GM21367 (cell line): ENCODE results near the gene CYB561D1.
"Not testable (repeated sequence)": the region's sequence is repeated elsewhere in the genome, so short reads cannot be mapped to it uniquely, and the experiment has no call there.

Experiments used
- ATAC-seq: cut with Tn5 transposase; IDR thresholded peaks from one replicate; pipeline ENCODE4 v1.9.1; 2021; ENCODE audit not compliant: unreplicated experiment

The CYB561D1 gene

DNA sequence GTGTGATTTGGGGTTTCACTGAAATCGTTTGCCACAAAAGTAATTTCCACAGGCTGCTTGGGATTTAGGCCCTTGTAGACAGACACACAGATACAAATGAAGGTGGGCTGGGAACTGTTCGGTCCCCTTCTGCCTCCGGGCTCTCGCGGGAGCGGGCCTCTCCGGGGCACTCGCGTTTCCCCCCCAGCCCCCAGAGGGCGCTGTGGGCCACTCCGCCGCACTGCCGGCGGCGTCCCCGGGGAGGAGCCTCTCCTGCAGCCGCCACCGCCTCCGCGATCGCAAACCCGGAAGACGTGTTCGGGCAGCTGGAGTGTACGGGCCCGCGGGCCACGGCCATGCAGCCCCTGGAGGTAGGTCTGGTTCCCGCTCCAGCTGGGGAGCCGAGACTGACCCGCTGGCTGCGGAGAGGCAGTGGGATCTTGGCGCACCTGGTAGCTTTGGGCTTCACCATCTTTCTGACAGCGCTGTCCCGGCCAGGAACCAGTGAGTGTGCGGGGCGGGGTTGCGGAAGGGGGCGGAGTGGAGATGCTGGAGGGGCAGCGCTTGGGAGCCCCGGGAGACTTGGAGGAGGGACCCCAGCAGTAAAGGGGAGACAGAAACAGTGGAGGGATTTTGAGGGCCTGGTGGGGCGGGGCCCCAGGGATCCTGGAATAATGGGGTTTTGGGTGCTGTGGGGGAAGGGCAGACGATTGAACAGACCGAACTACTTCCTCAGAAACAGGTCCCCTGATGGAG, at the start of gene CYB561D1:
Gene CYB561D1 (plus strand): TSS at position 290 of the 735 bp plus-strand sequence. CDS start 46 bp downstream, at position 336.
- ATAC-seq = peak; percentile 72

- no peak for ATAC-seq
Observed at GRCh38 chr1:109444346-109444745, 49.5 kb upstream of the CYB561D1 start.

- ATAC-seq = not testable (repeated sequence)
Observed at GRCh38 chr1:109445949-109446695, 47.8 kb upstream of the CYB561D1 start.

DNA sequence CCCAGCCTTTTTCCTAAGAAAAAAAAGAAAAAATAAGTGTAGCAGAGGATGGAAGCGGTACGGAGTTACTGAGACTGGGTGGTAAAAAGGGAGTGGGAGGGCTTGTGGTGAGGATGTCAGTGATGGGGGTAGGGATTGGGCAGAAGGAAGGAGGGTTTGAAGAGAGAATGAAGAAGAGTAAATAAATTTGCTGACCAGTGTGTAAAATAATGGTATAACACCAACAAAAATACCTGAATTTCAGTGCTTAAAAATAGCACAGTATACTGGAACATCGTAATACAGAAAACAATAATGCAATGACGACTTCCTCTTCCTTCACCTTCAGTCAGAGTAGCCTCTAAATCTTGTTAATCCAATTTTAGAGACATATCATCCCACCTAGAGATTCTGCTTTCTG, 46.4 kb upstream of the CYB561D1 start:
- no peak for ATAC-seq

DNA sequence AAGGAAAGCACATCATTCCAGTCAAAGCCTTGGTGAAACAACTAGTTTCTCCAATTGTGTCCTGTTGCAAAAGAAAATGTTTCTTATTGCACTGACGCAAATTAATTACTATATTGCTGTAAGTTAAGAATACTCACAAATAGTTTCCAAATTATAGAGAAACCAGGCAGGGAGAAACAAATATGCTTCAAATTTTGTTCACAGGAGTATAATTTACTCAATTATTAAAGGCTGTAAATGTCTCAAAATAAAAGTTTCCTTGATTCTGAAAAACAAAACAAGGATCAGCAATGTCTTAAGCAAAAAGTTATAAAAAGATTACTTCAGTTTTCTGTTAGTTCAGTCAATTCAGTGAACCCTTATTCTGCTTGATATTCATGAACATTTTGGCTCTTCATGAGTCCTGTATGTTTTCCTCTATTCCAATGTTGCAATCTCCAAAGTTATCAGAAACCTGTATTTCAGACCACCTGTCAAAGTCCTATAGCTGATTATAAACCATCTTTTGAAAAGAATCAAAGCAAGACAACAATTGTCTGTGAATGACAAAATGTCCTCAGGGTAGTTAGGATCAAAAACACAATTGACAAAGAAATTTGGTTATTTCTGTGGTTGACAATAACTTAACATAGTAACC, 39.3 kb upstream of the CYB561D1 start:
- ATAC-seq = no peak

- no peak for ATAC-seq
Observed at GRCh38 chr1:109457819-109458218, 36.1 kb upstream of the CYB561D1 start.

- no peak for ATAC-seq
Observed at GRCh38 chr1:109466125-109466451, 27.8 kb upstream of the CYB561D1 start.

DNA sequence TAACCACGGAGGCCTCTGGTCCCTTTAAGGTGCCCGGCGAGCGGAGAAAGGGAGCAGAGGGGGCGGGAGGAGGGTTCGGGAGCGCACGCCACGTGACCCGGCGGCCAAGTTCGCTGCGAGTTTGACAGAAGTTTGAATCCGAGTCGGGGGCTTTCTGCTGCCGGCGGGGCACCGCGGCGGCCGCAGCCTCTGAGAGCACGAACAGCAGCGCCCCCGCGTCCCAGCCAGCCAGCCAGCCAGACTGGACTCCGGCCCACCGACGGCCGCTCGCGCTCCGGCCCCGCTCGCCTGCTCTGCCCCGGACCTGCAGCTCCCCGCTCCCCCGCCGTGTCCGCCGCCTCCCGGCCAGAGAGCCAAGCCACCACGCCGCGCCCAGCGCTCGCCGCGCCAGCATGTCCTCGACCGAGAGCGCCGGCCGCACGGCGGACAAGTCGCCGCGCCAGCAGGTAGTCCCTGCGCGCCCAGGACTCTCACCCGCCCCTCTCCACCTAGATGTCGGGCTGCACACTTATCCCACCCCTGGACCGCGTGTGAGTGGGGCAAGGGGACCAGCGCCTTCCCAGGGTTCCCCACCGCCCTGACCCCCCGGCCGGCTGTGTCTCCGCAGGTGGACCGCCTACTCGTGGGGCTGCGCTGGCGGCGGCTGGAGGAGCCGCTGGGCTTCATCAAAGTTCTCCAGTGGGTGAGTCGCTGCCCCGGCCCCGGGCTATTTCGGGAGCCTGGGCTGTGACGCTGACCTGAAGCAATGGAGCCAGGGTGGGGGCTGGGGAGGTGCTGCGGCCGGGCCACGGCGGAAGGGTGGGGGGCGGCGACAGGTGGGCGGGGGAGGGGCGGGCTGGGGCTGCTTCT, 27.2 kb upstream of the CYB561D1 start, which contains the start of gene SYPL2:
Gene SYPL2 (plus strand): TSS at position 95 of the 849 bp plus-strand sequence. CDS start 298 bp downstream, at position 393.
- no peak for ATAC-seq

DNA sequence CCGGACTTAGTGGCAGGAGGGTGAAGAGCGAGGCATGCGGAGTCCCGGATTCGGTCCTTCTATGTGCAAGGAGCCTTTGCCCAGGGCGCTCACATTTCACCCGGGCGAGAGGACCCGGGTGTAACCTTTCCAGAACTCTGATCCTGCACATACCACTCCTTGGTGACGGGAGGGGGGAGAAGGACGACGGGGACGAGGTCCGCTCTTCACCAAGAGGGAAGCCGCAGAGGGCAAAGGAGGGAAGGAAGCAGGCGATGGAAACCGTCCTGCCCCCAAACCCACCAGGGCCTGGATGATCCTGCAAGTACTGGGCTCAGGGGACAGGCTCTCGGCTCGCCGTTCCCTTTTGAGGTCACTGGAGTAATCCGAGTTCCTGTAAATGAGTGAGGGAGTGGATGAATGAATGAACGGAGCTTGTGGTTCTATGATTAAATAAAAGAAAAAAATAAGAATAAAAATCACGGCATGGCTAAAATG, 26.6 kb upstream of the CYB561D1 start:
- no peak for ATAC-seq

GRCh38 chr1:109468061-109468460, 25.8 kb upstream of the CYB561D1 start:
- no peak for ATAC-seq

GRCh38 chr1:109468903-109469302, 25.0 kb upstream of the CYB561D1 start:
- ATAC-seq = no peak

GRCh38 chr1:109470245-109470644, 23.6 kb upstream of the CYB561D1 start:
- no peak for ATAC-seq

GRCh38 chr1:109472779-109473178, 21.1 kb upstream of the CYB561D1 start:
- ATAC-seq = no peak

- not testable (repeated sequence) for ATAC-seq
Observed at GRCh38 chr1:109473284-109474057, 20.4 kb upstream of the CYB561D1 start.

- ATAC-seq = no peak
Observed at GRCh38 chr1:109474697-109475096, 19.2 kb upstream of the CYB561D1 start.

GRCh38 chr1:109475261-109475660, 18.6 kb upstream of the CYB561D1 start:
- ATAC-seq = no peak

- ATAC-seq = no peak
Observed at GRCh38 chr1:109476825-109477224, 17.1 kb upstream of the CYB561D1 start.

DNA sequence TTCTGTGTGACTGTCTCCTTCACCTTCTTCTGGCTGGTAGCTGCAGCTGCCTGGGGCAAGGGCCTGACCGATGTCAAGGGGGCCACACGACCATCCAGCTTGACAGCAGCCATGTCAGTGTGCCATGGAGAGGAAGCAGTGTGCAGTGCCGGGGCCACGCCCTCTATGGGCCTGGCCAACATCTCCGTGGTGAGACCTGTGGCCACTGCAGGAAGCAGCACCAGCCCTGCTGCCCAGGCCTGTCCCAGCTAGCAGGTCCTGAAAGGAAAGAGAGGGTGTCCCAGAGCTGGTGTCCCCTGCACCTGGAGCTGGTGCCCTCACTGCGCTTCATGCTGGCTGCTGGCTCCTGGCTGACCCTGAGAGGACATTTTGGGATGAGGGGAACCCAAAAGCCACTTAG, 16.1 kb upstream of the CYB561D1 start:
- no peak for ATAC-seq

DNA sequence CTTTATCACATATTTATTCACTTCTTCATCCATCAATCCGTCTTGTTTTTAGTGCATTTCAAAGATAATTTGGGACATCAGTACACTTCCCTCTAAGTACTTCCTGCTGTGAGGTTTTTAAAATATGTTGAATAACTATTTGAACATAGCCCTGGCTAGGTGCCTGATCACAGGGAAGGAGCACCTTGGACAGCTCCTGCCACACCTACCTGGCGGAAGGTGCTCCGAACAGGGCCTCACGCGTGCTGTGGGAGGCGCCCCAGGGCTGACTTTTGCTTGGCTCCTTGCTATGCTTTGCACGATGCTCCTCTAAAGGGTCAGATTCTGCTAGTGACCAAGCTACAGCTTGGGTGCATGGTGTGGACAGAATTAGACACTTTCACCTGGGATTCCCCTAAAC, 15.1 kb upstream of the CYB561D1 start:
- ATAC-seq = no peak

DNA sequence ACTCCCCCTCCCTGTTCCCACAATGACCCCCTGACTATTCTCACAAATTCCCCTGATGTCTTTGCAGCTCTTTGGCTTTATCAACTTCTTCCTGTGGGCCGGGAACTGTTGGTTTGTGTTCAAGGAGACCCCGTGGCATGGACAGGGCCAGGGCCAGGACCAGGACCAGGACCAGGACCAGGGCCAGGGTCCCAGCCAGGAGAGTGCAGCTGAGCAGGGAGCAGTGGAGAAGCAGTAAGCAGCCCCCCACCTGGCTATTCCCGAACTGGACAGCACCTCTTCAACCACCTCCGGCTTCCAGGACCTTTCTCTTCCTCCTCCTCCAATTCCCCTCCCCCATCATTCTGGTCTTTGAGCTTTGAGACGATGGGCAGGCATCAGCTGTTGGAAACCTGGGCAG, 14.6 kb upstream of the CYB561D1 start:
- no peak for ATAC-seq
